Adrenal gland (tissue), 5 donors: ENCODE results near the gene COL23A1.

Experiments
- CTCF ChIP-seq, 6 experiments: fragments of 450-650 bp in 4 of 6; fragments of 200-600 bp in 2 of 6; sonication (generic) in 1 of 6; IDR thresholded peaks; 1 replicate in 5 of 6; 2 replicates in 1 of 6; pipeline versions ENCODE4 v1.5.1 to v1.8.0; 2016 to 2021; ENCODE audit warnings: antibody characterized with exemption in 6 of 6, mild to moderate bottlenecking in 2 of 6, moderate library complexity in 1 of 6
- POLR2A ChIP-seq, 2 donors: fragments of 450-650 bp; IDR thresholded peaks; one replicate each; pipeline ENCODE4 v1.6.1; 2017; ENCODE audit warnings: antibody characterized with exemption in 2 of 2, mild to moderate bottlenecking in 2 of 2, moderate library complexity in 1 of 2
- donor health status: DM: no; HTN: no; CAD: no.

- no peak for TF ChIP-seq POLR2A (IDR thresholded peaks at IDR 0.05)
- TF ChIP-seq CTCF (IDR thresholded peaks at IDR 0.05): no peak
These were observed 120.9 kb downstream of the COL23A1 start for GRCh38 chr5:178469011-178469974.
